SW 1271 (cell line): ENCODE data around the gene CFAP300.

Experiments
- DNase-seq, 2 experiments: peaks; one replicate each; lab custom pipeline; 2025; lab: John Stamatoyannopoulos, UW

The CFAP300 gene

GRCh38 chr11:102047305-102047924 is at the start of gene CFAP300:
CFAP300 (plus strand) TSS chr11:102047437; CDS start chr11:102047471, 34 bp downstream.
- peak; percentile 84 to 93 for DNase-seq

- no peak for DNase-seq
Observed at GRCh38 chr11:102001657-102002338, 45.4 kb upstream of the CFAP300 start.

- no peak for DNase-seq
Observed at GRCh38 chr11:102004220-102004619, 43.0 kb upstream of the CFAP300 start.

- no peak for DNase-seq
Observed at GRCh38 chr11:102005306-102005705, 41.9 kb upstream of the CFAP300 start.

GRCh38 chr11:102006835-102007566 is 40.2 kb upstream of the CFAP300 start:
- DNase-seq = no peak

GRCh38 chr11:102007567-102008437 is 39.4 kb upstream of the CFAP300 start:
- DNase-seq = peak; percentile 17 to 95

- DNase-seq = peak; percentile 97 to 99
Observed at GRCh38 chr11:102010776-102011494, 36.3 kb upstream of the CFAP300 start.

- no peak for DNase-seq
Observed at GRCh38 chr11:102012946-102013345, 34.3 kb upstream of the CFAP300 start.

- no peak for DNase-seq
Observed at GRCh38 chr11:102014756-102015155, 32.5 kb upstream of the CFAP300 start.

- DNase-seq = no peak
Observed at GRCh38 chr11:102017026-102017425, 30.2 kb upstream of the CFAP300 start.

GRCh38 chr11:102026217-102026616 is 21.0 kb upstream of the CFAP300 start:
- DNase-seq = no peak

- no peak for DNase-seq
Observed at GRCh38 chr11:102026959-102027358, 20.3 kb upstream of the CFAP300 start.

GRCh38 chr11:102036757-102037156 is 10.5 kb upstream of the CFAP300 start:
- no peak for DNase-seq

GRCh38 chr11:102046841-102047240 is 396 bp upstream of the CFAP300 start:
- DNase-seq = no peak

GRCh38 chr11:102050927-102051575 is 3.8 kb downstream of the CFAP300 start:
- DNase-seq = no peak

GRCh38 chr11:102061276-102061675 is 14.0 kb downstream of the CFAP300 start:
- no peak for DNase-seq

GRCh38 chr11:102062106-102062505 is 14.9 kb downstream of the CFAP300 start:
- DNase-seq = no peak

- no peak for DNase-seq
Observed at GRCh38 chr11:102064316-102064715, 17.1 kb downstream of the CFAP300 start.

- DNase-seq = no peak
Observed at GRCh38 chr11:102070766-102071165, 23.5 kb downstream of the CFAP300 start.

- no peak for DNase-seq
Observed at GRCh38 chr11:102071497-102072472, 24.5 kb downstream of the CFAP300 start.
